ENCODE results near the gene LRP5.
"Not testable (repeated sequence)": the region's sequence is repeated elsewhere in the genome, so short reads cannot be mapped to it uniquely, and the experiment has no call there.

The LRP5 gene

DNA sequence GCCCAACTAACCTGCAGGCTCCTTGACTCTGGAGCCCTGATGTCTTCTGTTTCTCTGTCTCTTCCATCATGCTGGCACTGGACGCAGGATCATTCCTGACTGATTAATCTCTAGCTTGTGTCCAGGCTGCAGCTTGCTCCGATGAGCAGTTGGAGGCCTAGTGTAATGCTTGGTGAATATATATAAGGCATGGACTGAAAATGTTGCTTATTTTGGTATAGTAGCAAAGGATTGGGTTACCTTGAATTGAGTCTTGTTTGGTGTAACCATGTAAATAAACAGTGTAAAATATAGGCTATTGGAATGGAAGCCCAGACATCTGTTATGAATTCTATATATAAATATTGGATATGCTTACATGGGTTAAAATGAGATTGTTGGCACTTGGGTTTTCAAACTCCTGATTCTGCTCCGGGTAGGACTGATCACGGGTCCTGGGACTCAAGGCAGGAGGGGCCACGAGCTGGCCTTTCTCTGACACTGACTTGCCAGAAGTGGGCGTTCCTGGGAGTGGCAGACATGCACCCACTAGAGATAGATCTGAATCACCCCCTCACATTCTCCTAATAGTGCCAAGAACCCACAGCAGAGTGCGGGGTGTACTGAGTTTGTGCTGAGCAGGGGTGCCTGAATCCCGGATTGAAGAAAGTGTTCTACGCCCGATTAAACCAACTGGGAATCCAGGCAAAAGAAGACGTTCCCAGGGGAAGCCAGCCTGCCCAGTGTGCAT, 25.8 kb downstream of the LRP5 start:
- TF ChIP-seq, protein P1, sequence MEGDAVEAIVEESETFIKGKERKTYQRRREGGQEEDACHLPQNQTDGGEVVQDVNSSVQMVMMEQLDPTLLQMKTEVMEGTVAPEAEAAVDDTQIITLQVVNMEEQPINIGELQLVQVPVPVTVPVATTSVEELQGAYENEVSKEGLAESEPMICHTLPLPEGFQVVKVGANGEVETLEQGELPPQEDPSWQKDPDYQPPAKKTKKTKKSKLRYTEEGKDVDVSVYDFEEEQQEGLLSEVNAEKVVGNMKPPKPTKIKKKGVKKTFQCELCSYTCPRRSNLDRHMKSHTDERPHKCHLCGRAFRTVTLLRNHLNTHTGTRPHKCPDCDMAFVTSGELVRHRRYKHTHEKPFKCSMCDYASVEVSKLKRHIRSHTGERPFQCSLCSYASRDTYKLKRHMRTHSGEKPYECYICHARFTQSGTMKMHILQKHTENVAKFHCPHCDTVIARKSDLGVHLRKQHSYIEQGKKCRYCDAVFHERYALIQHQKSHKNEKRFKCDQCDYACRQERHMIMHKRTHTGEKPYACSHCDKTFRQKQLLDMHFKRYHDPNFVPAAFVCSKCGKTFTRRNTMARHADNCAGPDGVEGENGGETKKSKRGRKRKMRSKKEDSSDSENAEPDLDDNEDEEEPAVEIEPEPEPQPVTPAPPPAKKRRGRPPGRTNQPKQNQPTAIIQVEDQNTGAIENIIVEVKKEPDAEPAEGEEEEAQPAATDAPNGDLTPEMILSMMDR (IDR thresholded peaks at IDR 0.05; ENCODE audit: low read depth, low read length), result no peak
- H3K4me3 ChIP-seq (ENCODE audit: low read depth, low read length), result no peak overlapping the region

- TF ChIP-seq, protein P1 (IDR thresholded peaks at IDR 0.05; ENCODE audit: low read depth, low read length), result no peak
- H3K4me3 ChIP-seq (ENCODE audit: low read depth, low read length), result no peak overlapping the region
Observed at GRCh38 chr11:68340003-68340767, 27.8 kb downstream of the LRP5 start.

GRCh38 chr11:68340784-68341556, 28.6 kb downstream of the LRP5 start:
- TF ChIP-seq, protein P1 (IDR thresholded peaks at IDR 0.05; ENCODE audit: low read depth, low read length), result no peak

DNA sequence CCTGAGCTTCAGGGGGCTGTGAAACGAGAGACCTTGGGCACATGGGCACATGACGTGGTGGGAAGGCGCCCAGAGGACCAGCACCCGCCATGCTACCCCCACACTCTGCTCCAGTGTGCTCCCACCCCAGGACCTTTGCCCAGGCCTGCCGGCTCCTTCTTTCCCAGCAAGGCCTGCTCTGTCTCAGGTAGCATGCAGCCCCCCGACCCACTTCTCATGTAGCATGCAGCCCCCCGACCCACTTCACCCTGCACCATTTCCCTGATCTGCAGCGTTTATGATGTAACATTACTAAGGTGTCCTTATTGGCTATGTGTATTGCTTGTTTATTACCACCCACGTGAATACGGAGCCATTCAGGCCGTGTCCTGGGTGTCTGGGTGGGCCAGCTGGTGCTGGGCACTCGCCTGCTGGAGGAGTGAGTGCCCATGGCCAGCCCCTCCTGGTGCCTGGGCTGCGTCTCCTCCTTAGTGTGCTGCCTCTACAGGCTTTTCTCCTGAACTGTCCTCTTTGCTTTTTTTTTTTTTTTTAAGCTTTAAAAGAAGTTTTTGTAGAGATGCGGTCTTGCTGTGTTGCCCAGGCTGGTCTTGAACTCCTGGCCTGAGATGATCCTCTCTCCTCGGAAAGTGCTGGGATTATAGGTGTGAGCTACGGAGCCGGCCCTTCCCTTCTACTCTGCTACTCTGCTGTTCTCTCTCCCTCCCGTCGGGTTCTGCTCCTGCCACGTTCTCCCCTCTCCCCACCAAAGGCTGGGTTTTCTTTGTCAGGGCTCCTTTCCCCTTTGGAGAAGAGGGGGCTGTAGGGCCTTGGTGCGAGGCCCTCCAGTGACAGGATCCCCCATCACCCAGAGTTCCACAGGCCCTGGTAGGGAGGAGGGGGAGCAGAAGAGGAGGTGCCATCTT, 29.4 kb downstream of the LRP5 start:
- TF ChIP-seq, protein P1 (IDR thresholded peaks at IDR 0.05; ENCODE audit: low read depth, low read length), result no peak
- no peak overlapping the region for H3K4me3 ChIP-seq (ENCODE audit: low read depth, low read length)

More at GRCh38 chr11:68340784-68341556, 28.6 kb downstream of the LRP5 start:
- no peak overlapping the region for H3K4me3 ChIP-seq (ENCODE audit: low read depth, low read length)

- no peak overlapping the region for H3K4me3 ChIP-seq (ENCODE audit: low read depth, low read length)
- TF ChIP-seq, protein P1 (IDR thresholded peaks at IDR 0.05; ENCODE audit: low read depth, low read length), result no peak
Observed at GRCh38 chr11:68342459-68343158, 30.2 kb downstream of the LRP5 start.

- TF ChIP-seq, protein P1 (IDR thresholded peaks at IDR 0.05; ENCODE audit: low read depth, low read length), result no peak
- H3K4me3 ChIP-seq (ENCODE audit: low read depth, low read length), result no peak overlapping the region
Observed at GRCh38 chr11:68343761-68344256, 31.4 kb downstream of the LRP5 start.

DNA sequence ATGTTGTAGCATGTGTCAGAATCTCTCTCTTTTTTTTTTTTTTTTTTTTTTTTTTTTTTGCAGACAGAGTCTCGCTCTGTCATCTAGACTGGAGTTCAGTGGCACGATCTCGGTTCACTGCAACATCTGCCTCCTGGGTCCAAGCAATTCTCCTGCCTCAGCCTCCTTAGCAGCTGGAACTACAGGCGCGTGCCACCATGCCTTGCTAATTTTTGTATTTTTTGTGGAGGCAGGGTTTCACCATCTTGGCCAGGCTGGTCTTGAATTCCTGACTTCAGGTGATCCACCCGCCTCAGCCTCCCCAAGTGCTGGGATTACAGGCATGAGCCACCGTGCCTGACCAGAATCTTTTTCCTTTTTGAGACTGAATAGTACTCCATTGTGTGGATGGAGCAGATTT, 32.4 kb downstream of the LRP5 start:
- H3K4me3 ChIP-seq (ENCODE audit: low read depth, low read length), result not testable (repeated sequence)

Measured in WI38 (cell line).